Body of pancreas (tissue), 4 donors: ENCODE results near the gene RBX1. TPM values are rescaled to one million over a fixed set of nuclear protein-coding genes. Genes with fewer than 3 reads are reported as not detected.
A peak's percentile ranks its signal among the peaks of the same experiment; 100 is the strongest.

Source experiments
- ATAC-seq: fragments of 150-250 bp; one replicate; pipeline ENCODE4 v1.9.1; 2016
- DNase-seq, 4 donors: peaks; one replicate each; pipeline ENCODE4 v3.0.0-alpha.2; 2019
- H3K27ac ChIP-seq, 4 donors: fragments of 200-600 bp; sonication (generic); 1 replicate in 3 of 4; 2 replicates in 1 of 4; pipeline versions ENCODE4 v1.5.1 to v1.6.1; 2016 to 2019; ENCODE audit warnings: mild to moderate bottlenecking in 1 of 4, mixed read lengths in 1 of 4, moderate library complexity in 1 of 4
- H3K27me3 ChIP-seq, 2 donors: fragments of 200-600 bp; sonication (generic); one replicate each; pipeline ENCODE4 v1.6.0; 2016; ENCODE audit warnings: mild to moderate bottlenecking in 1 of 2
- H3K36me3 ChIP-seq, 2 donors: fragments of 200-600 bp; sonication (generic); replicated peaks in 1 of 2; 2 replicates each; pipeline ENCODE4 v1.5.1; 2016; ENCODE audit warnings: low read depth in 2 of 2; ENCODE audit not compliant: insufficient read depth in 1 of 2
- H3K4me1 ChIP-seq: fragments of 200-600 bp; sonication (generic); one replicate; pipeline ENCODE4 v1.6.0; 2016
- H3K4me3 ChIP-seq, 2 donors: fragments of 200-600 bp; sonication (generic); 1 replicate in 1 of 2; 2 replicates in 1 of 2; pipeline ENCODE4 v1.5.1; 2016 to 2019
- H3K9me3 ChIP-seq, 3 donors: fragments of 200-600 bp; sonication (generic); 1 replicate in 2 of 3; 2 replicates in 1 of 3; pipeline ENCODE4 v1.5.1; 2016
- CTCF ChIP-seq, 7 experiments: fragments of 450-650 bp in 4 of 7; fragments of 200-600 bp in 3 of 7; sonication (generic) in 3 of 7; IDR thresholded peaks; one replicate each; pipeline ENCODE4 v1.5.1; 2016 to 2019; ENCODE audit warnings: antibody characterized with exemption in 7 of 7
- POLR2A ChIP-seq, 3 donors: fragments of 450-650 bp; IDR thresholded peaks; one replicate each; pipeline ENCODE4 v1.6.1; 2016; ENCODE audit warnings: antibody characterized with exemption in 3 of 3, mild to moderate bottlenecking in 2 of 3
- WGBS, 2 donors: methylation state at CpG; one replicate each; pipeline ENCODE4 v1.1.5; 2017; 5-methylcytosine and 5-hydroxymethylcytosine counted together
- intact Hi-C: fragments of 100-400 bp; cut with DNase I; formaldehyde crosslinking; loops from one replicate; pipeline ENCODE4 v1.15.1; 2023
- total RNA-seq, 2 donors: library from RNA; depleted of rRNA; stranded (reverse); fragments of >200 nt; gene quantifications; one replicate each; pipeline ENCODE4 v1.1.0, GENCODE V29; 2016

RBX1 gene
- total RNA-seq, 2 donors from 2014 or later: 6.9 to 20.2 TPM

GRCh38 chr22:41009222-41009948 is 58.2 kb downstream of the RBX1 start:
- intact Hi-C loops: no loop called here
- Histone ChIP-seq H3K36me3 (no peaks in the 10 kb centered on the region), H3K27me3 (no peaks in the 10 kb centered on the region), H3K4me1 (no peaks in the 10 kb centered on the region), H3K9me3 (no peaks in the 10 kb centered on the region), H3K27ac (no peak overlapping the region), H3K4me3 (no peak overlapping the region)
- 52 to 69% methylated on average over 2 to 5 of the region's 5 CpGs for WGBS, 2 donors
- no peak for DNase-seq
- no peak for TF ChIP-seq CTCF (IDR thresholded peaks at IDR 0.05)
- TF ChIP-seq POLR2A (IDR thresholded peaks at IDR 0.05): no peak
- no peak for ATAC-seq

- Histone ChIP-seq H3K27me3 (no peaks in the 10 kb centered on the region), H3K4me1 (no peaks in the 10 kb centered on the region), H3K4me3 (no peak overlapping the region), H3K27ac (no peak overlapping the region), H3K36me3 (no peaks in the 10 kb centered on the region), H3K9me3 (no peaks in the 10 kb centered on the region)
- DNase-seq (no peak), ATAC-seq (no peak)
- TF ChIP-seq CTCF (IDR thresholded peaks at IDR 0.05): no peak
- no peak for TF ChIP-seq POLR2A (IDR thresholded peaks at IDR 0.05)
- intact Hi-C loops: no loop called here
- WGBS, 2 donors: 47 to 60% methylated on average over 4 of the region's 4 CpGs
These were observed 63.8 kb downstream of the RBX1 start for GRCh38 chr22:41015003-41015402.

GRCh38 chr22:41021061-41021612 is 70.0 kb downstream of the RBX1 start:
- H3K36me3 ChIP-seq: no peaks in the 10 kb centered on the region
- DNase-seq (peak; percentile 3 to 22 (median 16)), ATAC-seq (no peak)
- H3K9me3 ChIP-seq: no peaks in the 10 kb centered on the region
- intact Hi-C loops: no loop called here
- H3K4me1 ChIP-seq: peaks cover 14% of the 10 kb centered on the region
- 25 to 33% methylated on average over 6 to 18 of the region's 19 CpGs for WGBS, 2 donors
- peak overlapping the region; percentile 44 to 87 for H3K4me3 ChIP-seq
- TF ChIP-seq CTCF (IDR thresholded peaks at IDR 0.05): no peak
- no peak for TF ChIP-seq POLR2A (IDR thresholded peaks at IDR 0.05)
- no peaks in the 10 kb centered on the region for H3K27me3 ChIP-seq
- peak overlapping the region; percentile 81 to 99 (median 99) for H3K27ac ChIP-seq

GRCh38 chr22:41021613-41022454 is 70.7 kb downstream of the RBX1 start:
- 0% methylated on average over 18 to 85 of the region's 85 CpGs for WGBS, 2 donors
- intact Hi-C loops: no loop called here

More at GRCh38 chr22:41021613-41022454, 70.7 kb downstream of the RBX1 start:
- H3K27me3 ChIP-seq: no peaks in the 10 kb centered on the region
- peak overlapping the region; percentile 81 to 99 (median 99) for H3K27ac ChIP-seq
- ATAC-seq (peak; percentile 77), DNase-seq (peak; percentile 66 to 75 (median 73))
- no peaks in the 10 kb centered on the region for H3K9me3 ChIP-seq
- H3K4me1 ChIP-seq: peaks cover 14% of the 10 kb centered on the region
- H3K36me3 ChIP-seq: no peaks in the 10 kb centered on the region
- H3K4me3 ChIP-seq: peak overlapping the region; percentile 44 to 87
- peak in 3 of 7 experiments; percentile 8 to 11 (median 10) for TF ChIP-seq CTCF (IDR thresholded peaks at IDR 0.05)
- TF ChIP-seq POLR2A (IDR thresholded peaks at IDR 0.05): peak; percentile 19 to 72 (median 72)
